Body of pancreas (tissue), 4 donors: ENCODE measurements around the gene FOXF1.

Experiments
- CTCF ChIP-seq, 7 experiments: fragments of 450-650 bp in 4 of 7; fragments of 200-600 bp in 3 of 7; sonication (generic) in 3 of 7; IDR thresholded peaks; one replicate each; pipeline ENCODE4 v1.5.1; 2016 to 2019; ENCODE audit warnings: antibody characterized with exemption in 7 of 7
- POLR2A ChIP-seq, 3 donors: fragments of 450-650 bp; IDR thresholded peaks; one replicate each; pipeline ENCODE4 v1.6.1; 2016; ENCODE audit warnings: antibody characterized with exemption in 3 of 3, mild to moderate bottlenecking in 2 of 3

GRCh38 chr16:86470964-86471363, 39.4 kb upstream of the FOXF1 start:
- TF ChIP-seq CTCF (IDR thresholded peaks at IDR 0.05) = no peak
- TF ChIP-seq POLR2A (IDR thresholded peaks at IDR 0.05) = no peak
